Measurements from ENCODE around the gene UQCRH. TPM values are rescaled to one million over a fixed set of nuclear protein-coding genes. Genes with fewer than 3 reads are reported as not detected.
"Not testable (repeated sequence)": the region's sequence is repeated elsewhere in the genome, so short reads cannot be mapped to it uniquely, and the experiment has no call there.

UQCRH gene
- total and polyA plus RNA-seq, 8 donors = 200 to 710 (median 359) TPM

DNA sequence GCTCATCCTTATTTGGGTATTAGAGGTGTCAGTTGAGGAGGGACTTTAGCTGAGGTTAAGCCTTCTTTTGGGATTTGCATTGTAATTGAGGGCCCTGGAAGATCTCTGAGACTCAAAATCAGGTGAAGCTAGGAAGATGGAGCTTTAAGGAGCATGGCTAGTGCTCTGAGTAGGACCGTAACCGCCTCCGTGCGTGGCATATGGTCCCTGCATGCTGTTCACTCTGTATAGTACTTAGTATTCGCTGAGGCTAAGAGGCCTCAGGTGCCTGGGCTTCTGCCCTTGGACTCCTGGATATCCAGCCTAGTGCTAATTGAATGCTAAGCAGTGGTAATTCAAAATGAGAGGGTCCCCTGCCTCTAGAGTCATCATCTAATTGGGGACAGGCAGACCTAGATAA is 59.6 kb downstream of the UQCRH start:
- H3K36me3 ChIP-seq = peaks cover 39 to 92% (median 89%) of the 10 kb centered on the region in 4 donors
- no peaks in the 10 kb centered on the region for H3K9me3 ChIP-seq
- no peaks in the 10 kb centered on the region for H3K4me1 ChIP-seq
- H3K27me3 ChIP-seq = no peaks in the 10 kb centered on the region
- TF ChIP-seq POLR2AphosphoS5 (IDR thresholded peaks at IDR 0.05) (no peak), POLR2A (IDR thresholded peaks at IDR 0.05) (no peak)
- intact Hi-C loops (cut with DNase I; ENCODE audit: low total_unique reads) = no loop called here
- no peak overlapping the region for H3K4me3 ChIP-seq
- 95 to 98% (median 97%) methylated on average over 5 of the region's 5 CpGs for WGBS, 5 donors
- no peak for DNase-seq
- H3K27ac ChIP-seq = no peak overlapping the region

DNA sequence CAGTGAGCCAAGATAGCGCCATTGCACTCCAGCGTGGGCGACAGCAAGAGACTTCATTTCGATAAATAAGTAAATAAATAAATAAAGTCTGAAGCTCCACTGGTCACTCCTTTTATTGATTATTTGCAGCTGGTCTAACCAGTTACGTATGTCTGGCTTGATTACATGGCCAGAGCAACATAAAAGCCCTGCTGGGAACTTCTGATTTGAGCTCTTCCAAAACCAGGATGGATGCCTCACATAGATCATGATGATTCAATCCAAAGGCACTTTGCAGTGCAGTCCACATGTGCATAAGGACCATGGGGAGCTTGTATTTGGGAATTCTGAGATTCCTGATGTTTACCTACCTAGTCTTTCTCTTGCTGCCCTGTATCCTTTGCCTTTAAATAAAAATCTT is 61.1 kb downstream of the UQCRH start:
- Histone ChIP-seq H3K27ac (no peak overlapping the region), H3K9me3 (no peaks in the 10 kb centered on the region), H3K27me3 (no peaks in the 10 kb centered on the region), H3K4me3 (no peak overlapping the region), H3K4me1 (peaks cover 0 to 8% (median 6%) of the 10 kb centered on the region in 4 donors), H3K36me3 (peaks cover 39 to 94% (median 83%) of the 10 kb centered on the region in 4 donors)
- WGBS, 5 donors = 43 to 86% (median 63%) methylated on average over 5 of the region's 5 CpGs
- intact Hi-C loops (cut with DNase I; ENCODE audit: low total_unique reads) = no loop called here
- TF ChIP-seq, protein P1, sequence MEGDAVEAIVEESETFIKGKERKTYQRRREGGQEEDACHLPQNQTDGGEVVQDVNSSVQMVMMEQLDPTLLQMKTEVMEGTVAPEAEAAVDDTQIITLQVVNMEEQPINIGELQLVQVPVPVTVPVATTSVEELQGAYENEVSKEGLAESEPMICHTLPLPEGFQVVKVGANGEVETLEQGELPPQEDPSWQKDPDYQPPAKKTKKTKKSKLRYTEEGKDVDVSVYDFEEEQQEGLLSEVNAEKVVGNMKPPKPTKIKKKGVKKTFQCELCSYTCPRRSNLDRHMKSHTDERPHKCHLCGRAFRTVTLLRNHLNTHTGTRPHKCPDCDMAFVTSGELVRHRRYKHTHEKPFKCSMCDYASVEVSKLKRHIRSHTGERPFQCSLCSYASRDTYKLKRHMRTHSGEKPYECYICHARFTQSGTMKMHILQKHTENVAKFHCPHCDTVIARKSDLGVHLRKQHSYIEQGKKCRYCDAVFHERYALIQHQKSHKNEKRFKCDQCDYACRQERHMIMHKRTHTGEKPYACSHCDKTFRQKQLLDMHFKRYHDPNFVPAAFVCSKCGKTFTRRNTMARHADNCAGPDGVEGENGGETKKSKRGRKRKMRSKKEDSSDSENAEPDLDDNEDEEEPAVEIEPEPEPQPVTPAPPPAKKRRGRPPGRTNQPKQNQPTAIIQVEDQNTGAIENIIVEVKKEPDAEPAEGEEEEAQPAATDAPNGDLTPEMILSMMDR (IDR thresholded peaks at IDR 0.05) = no peak
- TF ChIP-seq POLR2AphosphoS5 (IDR thresholded peaks at IDR 0.05) = no peak
- no peak for TF ChIP-seq EP300 (IDR thresholded peaks at IDR 0.05)
- TF ChIP-seq POLR2A (IDR thresholded peaks at IDR 0.05) = no peak
- no peak for DNase-seq

DNA sequence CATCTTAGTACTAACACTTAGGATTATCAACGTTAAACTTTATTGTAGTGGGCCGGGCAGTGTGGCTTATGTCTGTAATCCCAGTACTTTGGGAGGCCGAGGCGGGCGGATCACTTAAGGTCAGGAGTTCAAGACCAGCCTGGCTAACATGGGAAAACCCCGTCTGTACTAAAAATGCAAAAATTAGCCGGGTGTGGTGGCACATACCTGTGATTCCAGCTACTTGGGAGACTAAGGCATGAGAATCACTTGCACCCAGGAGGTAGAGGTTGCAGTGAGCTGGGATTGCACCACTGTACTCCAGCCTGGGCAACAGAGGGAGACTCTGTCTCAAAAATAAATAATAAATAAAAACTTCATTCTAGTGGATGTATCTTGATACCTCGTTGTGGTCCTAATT is 62.3 kb downstream of the UQCRH start:
- H3K36me3 ChIP-seq = peaks cover 39 to 87% (median 73%) of the 10 kb centered on the region in 4 donors
- 91 to 97% (median 94%) methylated on average over 8 of the region's 8 CpGs for WGBS, 5 donors
- peaks cover 0 to 20% (median 7%) of the 10 kb centered on the region in 4 donors for H3K4me1 ChIP-seq
- H3K9me3 ChIP-seq; intact Hi-C loops (cut with DNase I; ENCODE audit: low total_unique reads); H3K4me3 ChIP-seq; H3K27me3 ChIP-seq; DNase-seq; H3K27ac ChIP-seq: not testable (repeated sequence)

Other genes with a start within 250 kb of the UQCRH start
- gene PIK3R3, start 171.1 kb upstream of the UQCRH start, total RNA-seq = 10 to 100 TPM; 10.4 to 33.8 (median 15.2) TPM
- gene PIK3R3, start 171.1 kb upstream of the UQCRH start, polyA plus RNA-seq = 1 to 10 TPM; 3.4 to 4.9 (median 3.7) TPM
- gene TSPAN1, start 128.6 kb upstream of the UQCRH start, total RNA-seq = 100 to 1,000 TPM in 2 of 5 donors, 10 to 100 TPM in 3; 52.1 to 154 (median 79.9) TPM
- 100 to 1,000 TPM in 1 of 3 donors, 10 to 100 TPM in 2; 35.9 to 131 (median 38.5) TPM for gene TSPAN1, start 128.6 kb upstream of the UQCRH start, polyA plus RNA-seq
- not detected for gene P3R3URF, start 127.2 kb upstream of the UQCRH start, total RNA-seq
- not detected for gene P3R3URF, start 127.2 kb upstream of the UQCRH start, polyA plus RNA-seq
- gene POMGNT1, start 105.3 kb upstream of the UQCRH start, total RNA-seq = 10 to 100 TPM in 4 of 5 donors, 1 to 10 TPM in 1; 2.9 to 47.3 (median 30.9) TPM
- 10 to 100 TPM; 32.1 to 41.5 (median 40.3) TPM for gene POMGNT1, start 105.3 kb upstream of the UQCRH start, polyA plus RNA-seq
- gene LURAP1, start 100.4 kb upstream of the UQCRH start, total RNA-seq = 10 to 100 TPM in 1 of 5 donors, 1 to 10 TPM in 3, not detected in 1; 1.2 to 30.8 (median 6.0) TPM
- gene LURAP1, start 100.4 kb upstream of the UQCRH start, polyA plus RNA-seq = 1 to 10 TPM; 2.9 to 4.4 (median 3.4) TPM
- gene RAD54L, start 55.9 kb upstream of the UQCRH start, total RNA-seq = 10 to 100 TPM in 2 of 5 donors, 1 to 10 TPM in 2, under 1 TPM in 1; 0.45 to 99.6 (median 3.9) TPM
- gene RAD54L, start 55.9 kb upstream of the UQCRH start, polyA plus RNA-seq = 1 to 10 TPM; 2.6 to 6.5 (median 3.2) TPM
- 100 to 1,000 TPM in 1 of 5 donors, 10 to 100 TPM in 4; 21.6 to 110 (median 61.9) TPM for gene LRRC41, start 82 bp upstream of the UQCRH start, total RNA-seq
- 10 to 100 TPM; 22.3 to 28.7 (median 22.7) TPM for gene LRRC41, start 82 bp upstream of the UQCRH start, polyA plus RNA-seq
- gene NSUN4, start 37.1 kb downstream of the UQCRH start, total RNA-seq = 10 to 100 TPM in 3 of 5 donors, 1 to 10 TPM in 2; 1.2 to 56.7 (median 15.4) TPM
- gene NSUN4, start 37.1 kb downstream of the UQCRH start, polyA plus RNA-seq = 10 to 100 TPM in 1 of 3 donors, 1 to 10 TPM in 2; 6.6 to 15.4 (median 7.4) TPM
- 100 to 1,000 TPM in 2 of 5 donors, 10 to 100 TPM in 3; 25.3 to 419 (median 52.9) TPM for gene FAAH, start 90.6 kb downstream of the UQCRH start, total RNA-seq
- 10 to 100 TPM; 42.8 to 45.3 (median 45.0) TPM for gene FAAH, start 90.6 kb downstream of the UQCRH start, polyA plus RNA-seq
- not detected for gene DMBX1, start 186.1 kb downstream of the UQCRH start, total RNA-seq
- not detected for gene DMBX1, start 186.1 kb downstream of the UQCRH start, polyA plus RNA-seq
- gene KNCN, start 247.9 kb downstream of the UQCRH start, total RNA-seq = not detected
- gene KNCN, start 247.9 kb downstream of the UQCRH start, polyA plus RNA-seq = not detected

Data from stomach (tissue), 9 donors.